ENCODE measurements around the gene SLC8A3. TPM values are rescaled to one million over a fixed set of nuclear protein-coding genes. Genes with fewer than 3 reads are reported as not detected.

The SLC8A3 gene
- total RNA-seq, 1 experiment from 2014 or later = not detected

GRCh38 chr14:70137788-70138187 lies 51.0 kb downstream of the SLC8A3 start:
- ChIA-PET POLR2A (no interaction called here), CTCF (no interaction called here), RAD21 (ENCODE audit: low non-redundant PET in 1 of 2, low total read pairs in 2 of 2, uncharacterized antibody in 2 of 2, unreplicated experiment in 2 of 2) (no interaction called here)
- no TSS peak for BruUV-seq (replicated peaks)
- H3K27ac ChIP-seq (ENCODE audit: low read depth, low read length) = no peak overlapping the region
- H3K9me2 ChIP-seq (ENCODE audit: insufficient read depth) = no peaks in the 10 kb centered on the region
- H3K79me2 ChIP-seq (ENCODE audit: insufficient read depth, low read length) = no peaks in the 10 kb centered on the region
- no peaks in the 10 kb centered on the region for H4K20me1 ChIP-seq (ENCODE audit: insufficient read depth)
- H3K4me3 ChIP-seq (replicated peaks in 1 of 2; ENCODE audit: low read depth in 1 of 2, low read length in 2 of 2) = no peak overlapping the region
- H2AFZ ChIP-seq (ENCODE audit: low read depth, low read length, poor library complexity, severe bottlenecking) = no peak overlapping the region
- H3K27me3 ChIP-seq (ENCODE audit: insufficient read depth, low read length) = peaks cover 88% of the 10 kb centered on the region
- no peak for ATAC-seq
- DNase-seq (ENCODE audit: low read depth, low spot score) = no peak
- intact Hi-C loops (cut with micrococcal nuclease) = no loop called here
- no peak overlapping the region for H3K4me2 ChIP-seq (ENCODE audit: low read length)
- no peaks in the 10 kb centered on the region for H3K36me3 ChIP-seq (ENCODE audit: control insufficient read depth in 1 of 2, insufficient read depth in 2 of 2, low read length in 2 of 2)
- H3K9me3 ChIP-seq (ENCODE audit: control insufficient read depth in 1 of 2, insufficient read depth in 1 of 2, low read depth in 1 of 2, low read length in 2 of 2) = no peaks in the 10 kb centered on the region
- no peak overlapping the region for H3K9ac ChIP-seq (ENCODE audit: low read length)
- no peaks in the 10 kb centered on the region for H3K4me1 ChIP-seq (ENCODE audit: control insufficient read depth in 1 of 2, insufficient read depth in 2 of 2, low read length in 2 of 2)
- TF ChIP-seq SRF (IDR thresholded peaks at IDR 0.05; ENCODE audit: low read depth) (no peak), EGR1 (IDR thresholded peaks at IDR 0.05; ENCODE audit: low read depth) (no peak), EZH2 (IDR thresholded peaks at IDR 0.05) (no peak), FOSL1 (IDR thresholded peaks at IDR 0.05; ENCODE audit: low read depth) (no peak), EZH2phosphoT487 (IDR thresholded peaks at IDR 0.05; ENCODE audit: borderline replicate concordance) (no peak), POLR2AphosphoS5 (IDR thresholded peaks at IDR 0.05; ENCODE audit: low read depth, low read length) (no peak), RAD21 (IDR thresholded peaks at IDR 0.05; ENCODE audit: low read depth) (no peak), ZBTB33 (IDR thresholded peaks at IDR 0.05; ENCODE audit: extremely low read depth, insufficient replicate concordance, low read length) (no peak), CTCF (IDR thresholded peaks at IDR 0.05 in 2 of 3, conservative IDR thresholded peaks at IDR 0.05 in 1 of 3; ENCODE audit: borderline replicate concordance in 1 of 3, insufficient read depth in 1 of 3, low read depth in 2 of 3, low read length in 2 of 3) (no peak), POLR2A (IDR thresholded peaks at IDR 0.05; ENCODE audit: borderline replicate concordance, extremely low read depth, insufficient read depth, insufficient read length) (no peak), ZNF274 (IDR thresholded peaks at IDR 0.05; ENCODE audit: low read depth, low read length) (no peak), REST (IDR thresholded peaks at IDR 0.05; ENCODE audit: low read depth) (no peak), TCF7L2 (IDR thresholded peaks at IDR 0.05; ENCODE audit: borderline replicate concordance, extremely low read depth, insufficient read depth, insufficient read length) (no peak), MAX (IDR thresholded peaks at IDR 0.05) (no peak), JUND (IDR thresholded peaks at IDR 0.05) (no peak), CBX3 (IDR thresholded peaks at IDR 0.05; ENCODE audit: low read depth) (no peak), YY1 (IDR thresholded peaks at IDR 0.05; ENCODE audit: extremely low read depth, insufficient replicate concordance, low read depth, low read length) (no peak), CEBPB (IDR thresholded peaks at IDR 0.05; ENCODE audit: low read depth) (no peak), SP1 (IDR thresholded peaks at IDR 0.05; ENCODE audit: low read depth) (no peak)
